MCF 10A (cell line): ENCODE measurements around the gene NBR1. TPM values are rescaled to one million over a fixed set of nuclear protein-coding genes. Genes with fewer than 3 reads are reported as not detected.
"Not testable (repeated sequence)": the region's sequence is repeated elsewhere in the genome, so short reads cannot be mapped to it uniquely, and the experiment has no call there.

ENCODE experiments used
- BruUV-seq: library from RNA; stranded (reverse); fragments of 400-500 nt; replicated peaks from 2 replicates; lab custom pipeline; 2021; lab: Mats Ljungman, UMichigan
- CTCF ChIA-PET: fragments of 300-600 bp; sonication (Branson Sonifier 250); formaldehyde crosslinking; extraction: SDS; loops from one replicate; lab custom pipeline; 2021; ENCODE audit warnings: antibody characterized with exemption, inconsistent platforms; lab: Yijun Ruan, JAX
- POLR2A ChIA-PET: fragments of 300-600, 350-650 bp; sonication (Branson Sonifier 250); formaldehyde crosslinking; extraction: SDS; loops from one replicate; lab custom pipeline; 2020; ENCODE audit warnings: antibody characterized with exemption, inconsistent platforms; lab: Yijun Ruan, JAX
- DNase-seq: peaks from one replicate; pipeline ENCODE4 v3.0.0-alpha.2; 2018; ENCODE audit not compliant: unreplicated experiment
- H3K27ac Mint-ChIP-seq: one replicate; pipeline ENCODE4 v1.8.0; 2022; ENCODE audit warnings: mild to moderate bottlenecking, low read depth, mixed read lengths; ENCODE audit not compliant: unreplicated experiment
- H3K27me3 Mint-ChIP-seq: one replicate; pipeline ENCODE4 v1.8.0; 2022; ENCODE audit warnings: mixed read lengths; ENCODE audit not compliant: insufficient read depth, unreplicated experiment
- H3K36me3 Mint-ChIP-seq: one replicate; pipeline ENCODE4 v1.8.0; 2022; ENCODE audit warnings: mild to moderate bottlenecking, moderate library complexity, mixed read lengths; ENCODE audit not compliant: insufficient read depth, unreplicated experiment
- H3K4me1 Mint-ChIP-seq: one replicate; pipeline ENCODE4 v1.8.0; 2022; ENCODE audit warnings: mixed read lengths; ENCODE audit not compliant: insufficient read depth, unreplicated experiment
- H3K4me3 Mint-ChIP-seq: one replicate; pipeline ENCODE4 v1.8.0; 2022; ENCODE audit warnings: mild to moderate bottlenecking, moderate library complexity, mixed read lengths; ENCODE audit not compliant: unreplicated experiment
- H3K9me3 Mint-ChIP-seq: one replicate; pipeline ENCODE4 v1.8.0; 2022; ENCODE audit warnings: mixed read lengths; ENCODE audit not compliant: unreplicated experiment
- intact Hi-C: fragments of 100-400 bp; cut with micrococcal nuclease; formaldehyde crosslinking; loops from 2 replicates; pipeline ENCODE4 v1.14.1; 2022
- total RNA-seq: library from RNA; stranded (reverse); gene quantifications from 2 replicates; pipeline ENCODE4 v1.2.3, GENCODE V29; 2022
- TF ChIP-seq, protein P1 (sequence below): fragments of 200-600 bp; IDR thresholded peaks from one replicate; pipeline ENCODE4 v1.8.0; 2022; ENCODE audit warnings: antibody characterized with exemption, mild to moderate bottlenecking; ENCODE audit not compliant: unreplicated experiment

NBR1 gene
- total RNA-seq, 1 experiment from 2014 or later: 105 TPM

DNA sequence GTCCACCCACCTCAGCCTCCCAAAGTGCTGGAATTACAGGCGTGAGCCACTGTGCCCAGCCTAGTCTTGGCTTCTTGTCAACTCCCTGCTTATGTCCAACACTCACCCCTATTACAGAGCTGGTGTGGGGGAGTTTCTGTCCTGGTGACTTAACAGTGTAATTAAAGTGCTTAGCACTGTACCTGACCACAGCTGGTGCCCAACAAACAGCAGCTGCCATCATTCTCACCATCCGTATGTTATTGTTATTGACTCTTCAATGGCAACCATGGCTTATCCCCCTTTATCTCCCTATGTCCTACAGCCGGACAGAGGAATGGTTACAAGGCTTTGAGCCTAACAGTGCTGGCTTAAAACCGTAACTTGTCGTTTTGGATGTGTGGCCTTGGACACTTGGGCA, 28.9 kb upstream of the NBR1 start:
- intact Hi-C loops: no loop called here
- Mint-ChIP-seq H3K4me1 (no peaks in the 10 kb centered on the region), H3K27ac (no peak overlapping the region), H3K36me3 (peaks cover 28% of the 10 kb centered on the region), H3K9me3 (no peaks in the 10 kb centered on the region), H3K27me3 (no peaks in the 10 kb centered on the region), H3K4me3 (no peak overlapping the region)
- ChIA-PET POLR2A (no interaction called here), CTCF (interaction anchor here (1.1 kb wide), 1 partner anchor 26 kb away, joined by 3 read pairs; no protein-coding TSS in a partner anchor)
- no peak for DNase-seq
- TF ChIP-seq, protein P1, sequence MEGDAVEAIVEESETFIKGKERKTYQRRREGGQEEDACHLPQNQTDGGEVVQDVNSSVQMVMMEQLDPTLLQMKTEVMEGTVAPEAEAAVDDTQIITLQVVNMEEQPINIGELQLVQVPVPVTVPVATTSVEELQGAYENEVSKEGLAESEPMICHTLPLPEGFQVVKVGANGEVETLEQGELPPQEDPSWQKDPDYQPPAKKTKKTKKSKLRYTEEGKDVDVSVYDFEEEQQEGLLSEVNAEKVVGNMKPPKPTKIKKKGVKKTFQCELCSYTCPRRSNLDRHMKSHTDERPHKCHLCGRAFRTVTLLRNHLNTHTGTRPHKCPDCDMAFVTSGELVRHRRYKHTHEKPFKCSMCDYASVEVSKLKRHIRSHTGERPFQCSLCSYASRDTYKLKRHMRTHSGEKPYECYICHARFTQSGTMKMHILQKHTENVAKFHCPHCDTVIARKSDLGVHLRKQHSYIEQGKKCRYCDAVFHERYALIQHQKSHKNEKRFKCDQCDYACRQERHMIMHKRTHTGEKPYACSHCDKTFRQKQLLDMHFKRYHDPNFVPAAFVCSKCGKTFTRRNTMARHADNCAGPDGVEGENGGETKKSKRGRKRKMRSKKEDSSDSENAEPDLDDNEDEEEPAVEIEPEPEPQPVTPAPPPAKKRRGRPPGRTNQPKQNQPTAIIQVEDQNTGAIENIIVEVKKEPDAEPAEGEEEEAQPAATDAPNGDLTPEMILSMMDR: no peak
- BruUV-seq: no TSS peak

DNA sequence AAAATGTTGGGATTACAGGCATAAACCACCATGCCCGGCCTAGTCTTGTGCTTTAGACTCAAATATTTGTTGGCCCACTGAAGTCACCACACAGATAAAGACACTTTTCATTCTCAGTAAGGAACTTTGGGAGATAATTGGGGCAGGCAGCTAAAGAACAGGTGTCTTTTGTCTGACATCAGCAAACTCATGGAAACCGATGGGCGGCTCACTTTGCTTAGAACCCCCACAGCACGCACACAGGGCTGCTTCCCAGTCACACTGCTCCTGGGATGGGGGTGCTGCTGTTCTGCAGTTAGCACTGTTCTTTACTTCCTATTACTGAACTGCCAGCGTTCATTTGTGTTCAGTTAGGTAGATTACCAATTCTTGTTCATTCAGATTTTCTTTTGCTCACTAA, 27.8 kb upstream of the NBR1 start:
- H3K9me3 Mint-ChIP-seq: no peaks in the 10 kb centered on the region
- intact Hi-C loops: no loop called here

DNA sequence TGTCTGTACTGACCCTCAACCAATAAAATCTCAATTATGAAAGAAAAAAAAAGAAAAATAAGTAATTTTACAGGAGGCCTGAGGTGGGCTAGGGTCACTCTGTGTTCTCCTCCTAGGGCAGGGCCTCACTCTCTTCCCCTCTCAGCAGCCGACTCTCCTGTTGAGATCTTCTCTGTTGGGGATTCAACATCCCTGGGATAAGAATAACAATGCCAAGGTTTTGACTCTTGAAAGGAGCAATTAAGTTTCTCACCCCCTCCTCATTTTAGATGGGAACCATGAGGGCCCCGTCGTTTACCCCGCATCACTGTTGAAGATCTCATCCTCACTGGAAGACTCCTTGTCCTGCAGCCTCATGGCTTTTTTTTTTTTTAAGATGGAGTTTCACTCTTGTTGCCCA, 24.4 kb upstream of the NBR1 start:
- Mint-ChIP-seq H3K27ac (no peak overlapping the region), H3K4me1 (no peaks in the 10 kb centered on the region), H3K4me3 (no peak overlapping the region), H3K27me3 (no peaks in the 10 kb centered on the region), H3K36me3 (peaks cover 37% of the 10 kb centered on the region), H3K9me3 (no peaks in the 10 kb centered on the region)
- no peak for DNase-seq
- TF ChIP-seq, protein P1: no peak
- ChIA-PET CTCF (interaction anchor here (0.5 kb wide), 1 partner anchor 1670 kb away, joined by 3 read pairs; no protein-coding TSS in a partner anchor), POLR2A (no interaction called here)
- intact Hi-C loops: no loop called here
- BruUV-seq: no TSS peak

More for the DNA sequence above, 27.8 kb upstream of the NBR1 start:
- CTCF ChIA-PET: no interaction called here
- TF ChIP-seq, protein P1: no peak
- no peaks in the 10 kb centered on the region for H3K4me1 Mint-ChIP-seq
- H3K4me3 Mint-ChIP-seq: no peak overlapping the region
- no peaks in the 10 kb centered on the region for H3K27me3 Mint-ChIP-seq
- POLR2A ChIA-PET: no interaction called here
- no TSS peak for BruUV-seq
- DNase-seq: no peak
- no peak overlapping the region for H3K27ac Mint-ChIP-seq
- H3K36me3 Mint-ChIP-seq: peaks cover 35% of the 10 kb centered on the region

DNA sequence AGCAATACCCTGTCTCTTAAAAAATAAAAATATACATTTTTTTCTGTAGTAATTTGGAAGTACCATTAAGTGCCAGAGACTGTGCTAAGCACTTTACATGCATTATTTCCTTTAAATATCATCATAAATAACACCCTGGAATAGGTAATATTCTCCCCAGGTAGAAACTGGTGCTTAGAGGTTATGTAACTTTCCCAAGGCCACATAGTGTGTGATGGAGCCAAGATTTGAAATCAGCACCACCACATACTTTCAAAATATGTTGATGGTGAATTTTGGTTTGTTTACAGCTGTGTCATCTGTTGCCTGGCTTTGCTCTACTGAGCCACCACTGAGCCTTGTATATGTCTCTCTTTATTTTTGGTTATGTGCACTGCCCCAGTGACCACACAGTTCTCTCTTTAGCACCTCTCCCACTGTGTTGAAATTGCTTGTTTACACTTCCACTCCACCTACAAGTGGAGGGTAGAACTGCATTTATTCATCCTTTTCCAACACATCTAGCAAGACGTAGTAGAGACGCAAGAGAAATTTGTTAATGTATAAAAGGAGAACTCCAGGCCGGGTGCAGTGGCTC, 19.0 kb upstream of the NBR1 start:
- no peak overlapping the region for H3K27ac Mint-ChIP-seq
- no peaks in the 10 kb centered on the region for H3K27me3 Mint-ChIP-seq
- peaks cover 24% of the 10 kb centered on the region for H3K36me3 Mint-ChIP-seq
- BruUV-seq: no TSS peak
- POLR2A ChIA-PET: no interaction called here
- no peaks in the 10 kb centered on the region for H3K4me1 Mint-ChIP-seq
- H3K9me3 Mint-ChIP-seq: no peaks in the 10 kb centered on the region
- TF ChIP-seq, protein P1: no peak
- DNase-seq: no peak
- no peak overlapping the region for H3K4me3 Mint-ChIP-seq
- intact Hi-C loops: no loop called here
- CTCF ChIA-PET: no interaction called here

DNA sequence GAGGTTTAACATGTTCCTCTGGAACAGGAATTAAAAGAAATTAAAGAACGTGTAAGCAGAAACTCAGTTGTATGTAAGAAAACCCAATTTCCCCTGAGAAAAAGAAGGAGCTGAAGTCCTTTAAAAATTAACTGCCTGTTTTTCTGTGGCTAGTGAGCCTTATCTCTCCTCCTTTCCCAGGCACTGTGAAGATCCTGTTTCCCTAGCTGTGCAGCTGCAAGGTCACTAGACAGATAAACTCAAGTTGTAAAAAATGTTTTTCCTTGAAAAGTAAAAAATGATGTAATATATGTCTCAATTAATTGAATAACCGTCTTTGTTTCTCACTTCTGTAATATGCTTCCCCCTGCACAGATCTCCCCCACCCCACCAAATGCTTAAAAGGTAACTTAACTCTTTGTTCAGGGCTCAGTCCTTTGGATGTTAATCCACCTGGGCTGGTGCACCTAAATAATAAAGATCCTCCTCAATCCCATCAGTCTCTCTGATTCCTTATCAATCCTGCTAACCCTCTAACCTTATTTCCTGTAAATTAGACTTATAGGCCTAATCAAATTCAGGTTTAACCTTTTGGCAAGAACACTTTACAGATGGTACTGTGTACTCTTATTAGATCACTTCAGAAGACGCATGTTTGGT, 17.7 kb upstream of the NBR1 start:
- H3K4me3 Mint-ChIP-seq, H3K4me1 Mint-ChIP-seq, H3K27ac Mint-ChIP-seq, DNase-seq, H3K27me3 Mint-ChIP-seq, H3K9me3 Mint-ChIP-seq, BruUV-seq, intact Hi-C loops, POLR2A ChIA-PET: not testable (repeated sequence)
- CTCF ChIA-PET: interaction anchor here (0.7 kb wide), 1 partner anchor 36 kb away, joined by 3 read pairs; no protein-coding TSS in a partner anchor
- peaks cover 25% of the 10 kb centered on the region for H3K36me3 Mint-ChIP-seq
